Esophagus muscularis mucosa (tissue), 3 donors: ENCODE data around the gene NNT.

Source experiments
- CTCF ChIP-seq, 3 experiments: fragments of 200-600 bp in 2 of 3; fragments of 450-650 bp in 1 of 3; sonication (generic) in 2 of 3; IDR thresholded peaks; one replicate each; pipeline ENCODE4 v1.5.1; 2017 to 2019; ENCODE audit warnings: antibody characterized with exemption in 3 of 3, mild to moderate bottlenecking in 2 of 3, moderate library complexity in 1 of 3
- POLR2A ChIP-seq: fragments of 450-650 bp; IDR thresholded peaks from one replicate; pipeline ENCODE4 v1.6.1; 2017; ENCODE audit warnings: antibody characterized with exemption, moderate library complexity, mild to moderate bottlenecking, low read depth
- POLR2AphosphoS5 ChIP-seq, 2 donors: sonication (generic); formaldehyde crosslinking; IDR thresholded peaks; one replicate each; pipeline ENCODE4 v1.6.1; 2017; ENCODE audit warnings: antibody characterized with exemption in 2 of 2

GRCh38 chr5:43728581-43728980 is 125.6 kb downstream of the NNT start:
- no peak for TF ChIP-seq POLR2A
- no peak for TF ChIP-seq CTCF (IDR thresholded peaks at IDR 0.05)
- no peak for TF ChIP-seq POLR2AphosphoS5 (IDR thresholded peaks at IDR 0.05)
